Skin of body (tissue), 2 donors: ENCODE results near the gene DYNC2I2. TPM values are rescaled to one million over a fixed set of nuclear protein-coding genes. Genes with fewer than 3 reads are reported as not detected.

ENCODE experiments used
- DNase-seq: peaks from one replicate; lab custom pipeline; 2025; lab: John Stamatoyannopoulos, UW
- total RNA-seq: library from RNA; depleted of rRNA; stranded (reverse); fragments of >200 nt; gene quantifications from one replicate; pipeline ENCODE4 v1.2.3, GENCODE V29; 2014

DYNC2I2 gene
- total RNA-seq, 1 donor from 2014 or later, result 21.1 TPM

GRCh38 chr9:128636556-128637530 lies 19.8 kb downstream of the DYNC2I2 start:
- DNase-seq, result no peak

- DNase-seq, result no peak
Measured at GRCh38 chr9:128636024-128636390, 20.6 kb downstream of the DYNC2I2 start.

GRCh38 chr9:128635266-128636023 lies 21.2 kb downstream of the DYNC2I2 start:
- peak; percentile 42 for DNase-seq

GRCh38 chr9:128634651-128635262 lies 21.9 kb downstream of the DYNC2I2 start:
- DNase-seq, result no peak

GRCh38 chr9:128634111-128634510 lies 22.5 kb downstream of the DYNC2I2 start:
- DNase-seq, result no peak

GRCh38 chr9:128633601-128634000 lies 23.0 kb downstream of the DYNC2I2 start:
- DNase-seq, result no peak

GRCh38 chr9:128633057-128633456 lies 23.6 kb downstream of the DYNC2I2 start:
- DNase-seq, result no peak

GRCh38 chr9:128632486-128632885 lies 24.2 kb downstream of the DYNC2I2 start:
- DNase-seq, result no peak

- no peak for DNase-seq
Measured at GRCh38 chr9:128632066-128632465, 24.6 kb downstream of the DYNC2I2 start.

- DNase-seq, result no peak
Measured at GRCh38 chr9:128631636-128632035, 25.0 kb downstream of the DYNC2I2 start.

- DNase-seq, result no peak
Measured at GRCh38 chr9:128629852-128630545, 26.6 kb downstream of the DYNC2I2 start.

GRCh38 chr9:128629136-128629535 lies 27.5 kb downstream of the DYNC2I2 start:
- no peak for DNase-seq

GRCh38 chr9:128628471-128629048 lies 28.1 kb downstream of the DYNC2I2 start:
- no peak for DNase-seq

- no peak for DNase-seq
Measured at GRCh38 chr9:128627906-128628305, 28.7 kb downstream of the DYNC2I2 start.

- no peak for DNase-seq
Measured at GRCh38 chr9:128627127-128627715, 29.4 kb downstream of the DYNC2I2 start.

- DNase-seq, result no peak
Measured at GRCh38 chr9:128626181-128626580, 30.5 kb downstream of the DYNC2I2 start.

GRCh38 chr9:128625391-128626146 lies 31.1 kb downstream of the DYNC2I2 start:
- DNase-seq, result no peak

GRCh38 chr9:128624566-128624965 lies 32.1 kb downstream of the DYNC2I2 start:
- DNase-seq, result no peak

- no peak for DNase-seq
Measured at GRCh38 chr9:128621730-128622455, 34.8 kb downstream of the DYNC2I2 start.
